Loucy (cell line): ENCODE data around the gene PHF20.
"Not testable (repeated sequence)": the region's sequence is repeated elsewhere in the genome, so short reads cannot be mapped to it uniquely, and the experiment has no call there.

Experiments
- H2AFZ ChIP-seq: fragments of 200-600 bp; sonication (generic); 2 replicates; pipeline ENCODE4 v1.6.0; 2016; ENCODE audit warnings: antibody characterized with exemption, mild to moderate bottlenecking, low read length, moderate library complexity
- H3F3A ChIP-seq: fragments of 200-600 bp; 2 replicates; pipeline ENCODE4 v1.6.0; 2016; ENCODE audit warnings: antibody characterized with exemption, low read depth, mild to moderate bottlenecking
- H3K27me3 ChIP-seq: fragments of 200-600 bp; sonication (generic); 2 replicates; pipeline ENCODE4 v1.6.1; 2014; ENCODE audit warnings: low read length, mild to moderate bottlenecking; ENCODE audit not compliant: insufficient read depth, poor library complexity, severe bottlenecking
- H3K36me3 ChIP-seq: fragments of 200-600 bp; sonication (generic); 2 replicates; pipeline ENCODE4 v1.6.1; 2016; ENCODE audit warnings: low read length; ENCODE audit not compliant: insufficient read depth
- H3K4me1 ChIP-seq: fragments of 200-600 bp; sonication (generic); 2 replicates; pipeline ENCODE4 v1.5.1; 2014; ENCODE audit warnings: low read length, mild to moderate bottlenecking; ENCODE audit not compliant: insufficient read depth, poor library complexity, severe bottlenecking
- H3K4me2 ChIP-seq: fragments of 200-600 bp; sonication (generic); 2 replicates; pipeline ENCODE4 v1.6.0; 2014; ENCODE audit warnings: antibody characterized with exemption, low read length, low read depth, mild to moderate bottlenecking; ENCODE audit not compliant: poor library complexity, severe bottlenecking
- H3K4me3 ChIP-seq: fragments of 200-600 bp; sonication (generic); 2 replicates; pipeline ENCODE4 v1.5.1; 2014; ENCODE audit warnings: low read length, mild to moderate bottlenecking, mixed read lengths; ENCODE audit not compliant: poor library complexity, severe bottlenecking
- H3K79me2 ChIP-seq: fragments of 200-600 bp; sonication (generic); 2 replicates; pipeline ENCODE4 v1.6.1; 2014; ENCODE audit warnings: low read length; ENCODE audit not compliant: insufficient read depth
- H3K9ac ChIP-seq: fragments of 200-600 bp; sonication (generic); 2 replicates; pipeline ENCODE4 v1.6.0; 2014; ENCODE audit warnings: mild to moderate bottlenecking, low read depth, low read length, moderate library complexity; ENCODE audit not compliant: poor library complexity, severe bottlenecking
- H3K9me2 ChIP-seq: fragments of 200-600 bp; sonication (generic); replicated peaks from 2 replicates; pipeline ENCODE4 v1.6.1; 2016; ENCODE audit warnings: low read depth, low read length, mixed read lengths
- H3K9me3 ChIP-seq: fragments of 200-600 bp; sonication (generic); 2 replicates; pipeline ENCODE4 v1.6.1; 2014; ENCODE audit warnings: mild to moderate bottlenecking, antibody characterized with exemption, low read length, low read depth; ENCODE audit not compliant: insufficient read depth
- H4K20me1 ChIP-seq: fragments of 200-600 bp; sonication (generic); 2 replicates; pipeline ENCODE4 v1.6.0; 2014; ENCODE audit warnings: antibody characterized with exemption, low read length, mild to moderate bottlenecking; ENCODE audit not compliant: insufficient read depth, poor library complexity, severe bottlenecking
- CTCF ChIP-seq: fragments of 200-600 bp; sonication (generic); conservative IDR thresholded peaks from 2 replicates; pipeline ENCODE4 v1.5.1; 2014; ENCODE audit warnings: mild to moderate bottlenecking, antibody characterized with exemption, low read length
- EZH2phosphoT487 ChIP-seq: fragments of 200-600 bp; IDR thresholded peaks from 2 replicates; pipeline ENCODE4 v1.6.1; 2018; ENCODE audit warnings: antibody characterized with exemption, mild to moderate bottlenecking, moderate library complexity, borderline replicate concordance

PHF20 gene

DNA sequence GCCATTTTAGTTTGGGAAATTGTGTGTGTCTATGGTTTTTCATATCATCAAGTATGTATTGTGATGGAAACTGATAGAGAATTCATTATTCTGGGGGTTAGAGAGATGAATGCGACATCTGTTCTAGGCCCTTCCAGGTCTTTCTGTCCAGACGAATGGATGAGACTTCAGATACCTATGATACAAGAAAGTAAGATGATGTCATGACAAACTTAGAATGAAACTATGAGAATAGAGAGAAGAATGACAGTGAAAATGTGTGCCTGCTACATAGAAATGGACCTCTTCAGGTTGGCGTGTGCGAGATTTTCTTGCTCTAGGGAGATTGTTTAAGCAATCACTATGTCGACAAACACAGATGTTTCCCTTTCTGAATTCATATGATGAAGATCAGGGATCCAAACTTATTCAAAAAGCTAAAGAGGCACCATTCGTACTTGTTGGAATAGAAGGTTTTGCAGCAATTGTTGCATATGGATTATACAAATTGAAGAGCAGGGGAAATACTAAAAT, 106.4 kb downstream of the PHF20 start:
- H3K27me3 ChIP-seq = no peaks in the 10 kb centered on the region
- no peaks in the 10 kb centered on the region for H3K4me1 ChIP-seq
- no peaks in the 10 kb centered on the region for H3K79me2 ChIP-seq
- H4K20me1 ChIP-seq = no peaks in the 10 kb centered on the region
- no peaks in the 10 kb centered on the region for H3F3A ChIP-seq
- H3K9me3 ChIP-seq = no peaks in the 10 kb centered on the region
- TF ChIP-seq EZH2phosphoT487 = no peak
- TF ChIP-seq CTCF = no peak
- no peak overlapping the region for H3K4me3 ChIP-seq
- no peak overlapping the region for H3K4me2 ChIP-seq
- H3K9ac ChIP-seq = no peak overlapping the region
- H3K36me3 ChIP-seq = peaks cover 7% of the 10 kb centered on the region; the same call in 1 of the 2 replicates
- no peak overlapping the region for H2AFZ ChIP-seq
- no peaks in the 10 kb centered on the region for H3K9me2 ChIP-seq

DNA sequence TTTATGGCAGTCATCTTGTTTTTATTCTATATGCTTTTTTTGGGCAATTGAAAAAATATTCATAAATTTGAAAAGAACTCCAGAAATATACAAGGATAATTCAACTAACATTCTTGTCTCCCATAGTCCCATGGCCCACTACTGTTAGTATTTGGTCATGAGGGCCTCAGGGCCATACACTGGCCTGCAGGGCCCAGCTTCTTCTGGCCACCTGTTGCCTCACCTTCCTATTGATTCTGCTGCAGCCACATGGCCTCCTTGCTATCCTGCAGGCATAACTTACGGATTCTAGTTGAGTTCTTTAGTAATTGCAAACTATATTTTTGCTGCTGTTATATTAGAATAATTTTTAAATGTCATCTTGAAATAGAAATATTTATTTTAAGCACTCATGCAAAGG, 109.9 kb downstream of the PHF20 start:
- Histone ChIP-seq H3K36me3 (peaks cover 7% of the 10 kb centered on the region; the same call in 1 of the 2 replicates), H3K27me3 (no peaks in the 10 kb centered on the region), H3F3A (no peaks in the 10 kb centered on the region), H3K4me3 (no peak overlapping the region), H2AFZ (no peak overlapping the region), H3K4me2 (no peak overlapping the region), H3K9me2 (no peaks in the 10 kb centered on the region), H3K9ac (no peak overlapping the region), H4K20me1 (no peaks in the 10 kb centered on the region), H3K79me2 (no peaks in the 10 kb centered on the region), H3K4me1 (no peaks in the 10 kb centered on the region), H3K9me3 (no peaks in the 10 kb centered on the region)
- TF ChIP-seq CTCF (no peak), EZH2phosphoT487 (no peak)

GRCh38 chr20:35882427-35883161, 110.8 kb downstream of the PHF20 start:
- H3K4me2 ChIP-seq = not testable (repeated sequence)

DNA sequence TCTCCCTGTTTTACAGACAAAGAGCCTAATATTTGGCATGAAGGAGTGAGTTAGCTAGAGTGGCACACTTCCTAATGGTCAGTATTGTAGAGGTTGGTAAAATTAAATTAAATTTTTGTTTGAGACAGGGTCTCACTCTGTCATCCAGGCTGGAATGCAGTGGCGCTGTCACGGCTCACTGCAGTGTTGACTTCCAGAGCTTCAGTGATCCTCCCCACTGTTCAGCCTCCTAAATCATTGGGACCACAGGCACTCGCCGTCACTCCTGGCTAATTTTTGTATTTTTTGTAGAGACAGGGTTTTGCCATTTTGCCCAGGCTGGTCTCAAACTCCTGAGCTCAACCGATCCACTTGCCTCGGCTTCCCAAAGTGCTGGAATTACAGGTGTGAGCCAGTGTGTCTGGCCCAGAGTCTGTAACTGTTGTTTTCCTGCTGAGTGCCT, 111.5 kb downstream of the PHF20 start:
- H3K9me2 ChIP-seq = no peaks in the 10 kb centered on the region
- H3K79me2 ChIP-seq = no peaks in the 10 kb centered on the region
- TF ChIP-seq CTCF (no peak), EZH2phosphoT487 (no peak)
- no peaks in the 10 kb centered on the region for H3K27me3 ChIP-seq
- no peaks in the 10 kb centered on the region for H3F3A ChIP-seq
- H3K4me1 ChIP-seq = no peaks in the 10 kb centered on the region
- no peak overlapping the region for H3K9ac ChIP-seq
- H2AFZ ChIP-seq = no peak overlapping the region
- peaks cover 3% of the 10 kb centered on the region; the same call in 1 of the 2 replicates for H3K36me3 ChIP-seq
- no peaks in the 10 kb centered on the region for H3K9me3 ChIP-seq
- no peaks in the 10 kb centered on the region for H4K20me1 ChIP-seq
- H3K4me3 ChIP-seq = no peak overlapping the region
- H3K4me2 ChIP-seq = no peak overlapping the region

More at GRCh38 chr20:35882427-35883161, 110.8 kb downstream of the PHF20 start:
- not testable (repeated sequence) for H3K4me1 ChIP-seq, H2AFZ ChIP-seq, H3K79me2 ChIP-seq, H3K36me3 ChIP-seq, H3K9ac ChIP-seq, H3K27me3 ChIP-seq, H3F3A ChIP-seq, H3K9me2 ChIP-seq, H3K9me3 ChIP-seq, H3K4me3 ChIP-seq, H4K20me1 ChIP-seq
